HepG2 (cell line): ENCODE results near the gene ALDH3A1. TPM values are rescaled to one million over a fixed set of nuclear protein-coding genes. Genes with fewer than 3 reads are reported as not detected.

Experiments
- ATAC-seq: fragments of 200-7000 bp; cut with Tn5 transposase; 3 replicates; pipeline ENCODE4 v1.9.1; 2020; ENCODE audit warnings: mild to moderate bottlenecking, moderate library complexity
- BruUV-seq: library from RNA; stranded (reverse); fragments of 400-500 nt; replicated peaks from 2 replicates; lab custom pipeline; 2021; lab: Mats Ljungman, UMichigan
- CTCF ChIA-PET: fragments of 300-600 bp; formaldehyde crosslinking; extraction: SDS; loops from one replicate; lab custom pipeline; 2021; ENCODE audit warnings: low total read pairs, inconsistent platforms, low intra/inter-chr PET ratio; lab: Yijun Ruan, JAX
- POLR2A ChIA-PET: fragments of 350-600 bp; sonication (Branson Sonifier 250); formaldehyde crosslinking; loops from one replicate; lab custom pipeline; 2020; ENCODE audit warnings: antibody characterized with exemption, inconsistent platforms; lab: Yijun Ruan, JAX
- DNase-seq: peaks from one replicate; pipeline ENCODE4 v3.0.0-alpha.2; 2015; ENCODE audit warnings: low spot score
- FAIRE-seq: peaks from 3 replicates; lab custom pipeline; 2011; peaks lifted over from hg19 to GRCh38; lab: Jason Lieb, UNC
- H2AFZ ChIP-seq: one replicate; pipeline ENCODE4 v1.6.1; 2011; ENCODE audit warnings: low read length, inconsistent platforms
- H3K27ac ChIP-seq: fragments of 300-600 bp; 3 replicates; pipeline ENCODE4 v1.8.0; 2011; ENCODE audit warnings: mixed run types, mild to moderate bottlenecking, mixed read lengths, low read length, inconsistent platforms; ENCODE audit not compliant: insufficient read depth; ENCODE audit errors: extremely low read length
- H3K27me3 ChIP-seq, 2 experiments: fragments of 200-600 bp in 1 of 2; 2 replicates in 1 of 2; 3 replicates in 1 of 2; pipeline versions ENCODE4 v1.6.0 to v1.8.0; 2011; ENCODE audit warnings: low read length in 2 of 2, mild to moderate bottlenecking in 2 of 2, moderate library complexity in 2 of 2, inconsistent platforms in 1 of 2; ENCODE audit not compliant: insufficient read depth in 2 of 2, control insufficient read depth in 1 of 2
- H3K36me3 ChIP-seq, 2 experiments: fragments of 200-600 bp in 1 of 2; replicated peaks in 1 of 2; 2 replicates in 1 of 2; 3 replicates in 1 of 2; pipeline versions ENCODE4 v1.5.1 to v1.8.0; 2011; ENCODE audit warnings: low read length in 2 of 2, inconsistent platforms in 1 of 2; ENCODE audit not compliant: insufficient read depth in 2 of 2, control insufficient read depth in 1 of 2
- H3K4me1 ChIP-seq: 2 replicates; pipeline ENCODE4 v1.5.1; 2012; ENCODE audit warnings: low read length, inconsistent platforms; ENCODE audit not compliant: insufficient read depth
- H3K4me2 ChIP-seq: 2 replicates; pipeline ENCODE4 v1.6.0; 2011; ENCODE audit warnings: low read depth, low read length, inconsistent platforms
- H3K4me3 ChIP-seq, 3 experiments: fragments of 200-600 bp in 1 of 3; sonication (generic), shearing (Covaris generic) in 1 of 3; replicated peaks in 1 of 3; 2 replicates each; pipeline ENCODE4 v1.5.1; 2011 to 2016; ENCODE audit warnings: low read length in 3 of 3, inconsistent platforms in 2 of 3, low read depth in 2 of 3, mild to moderate bottlenecking in 2 of 3, control low read depth in 1 of 3, mixed read lengths in 1 of 3; ENCODE audit not compliant: insufficient read depth in 1 of 3
- H3K79me2 ChIP-seq: one replicate; pipeline ENCODE4 v1.6.1; 2011; ENCODE audit warnings: low read length, inconsistent platforms; ENCODE audit not compliant: insufficient read depth
- H3K9ac ChIP-seq: 2 replicates; pipeline ENCODE4 v1.6.0; 2011; ENCODE audit warnings: mild to moderate bottlenecking, low read depth, low read length, inconsistent platforms; ENCODE audit not compliant: insufficient read depth
- H3K9me3 ChIP-seq: 2 replicates; pipeline ENCODE4 v1.5.1; 2012; ENCODE audit warnings: mild to moderate bottlenecking, low read length
- H4K20me1 ChIP-seq: 2 replicates; pipeline ENCODE4 v1.6.0; 2011; ENCODE audit warnings: inconsistent platforms, mild to moderate bottlenecking, low read length, moderate library complexity; ENCODE audit not compliant: insufficient read depth
- NR2F6 ChIP-seq, 2 experiments: IDR thresholded peaks; 2 replicates each; pipeline ENCODE4 v1.6.1; 2016; ENCODE audit warnings: antibody characterized with exemption in 1 of 2, mild to moderate bottlenecking in 1 of 2
- WGBS: methylation state at CpG from one replicate; pipeline ENCODE4 v1.1.6; 2017; ENCODE audit warnings: low lambda C conversion rate; 5-methylcytosine and 5-hydroxymethylcytosine counted together
- in situ Hi-C: cut with HindIII; loops from 2 replicates; pipeline ENCODE4 v1.10.0; 2017; ENCODE audit warnings: low pct_unique_long_range_greater_than_20kb; ENCODE audit not compliant: extremely low pct_ligation_motif_present
- intact Hi-C: fragments of 100-400 bp; cut with micrococcal nuclease; formaldehyde crosslinking; loops from one replicate; pipeline ENCODE4 v1.10.0; 2022; ENCODE audit not compliant: unreplicated experiment
- polyA plus RNA-seq, 8 experiments: library from polyadenylated mRNA; depleted of rRNA in 3 of 8; stranded (reverse) in 7 of 8; unstranded in 1 of 8; fragments of >200 nt; fragmentation: Illumina TruSeq in 4 of 8; extraction: Trizol in 4 of 8; gene quantifications; 2 replicates each; pipeline versions ENCODE4 v1.2.1 to v1.2.3, GENCODE V29; 2011 to 2016; ENCODE audit warnings: low read depth in 4 of 8, missing spikeins in 1 of 8, mixed read lengths in 1 of 8; ENCODE audit not compliant: insufficient read depth in 1 of 8
- total RNA-seq, 5 experiments: library from RNA; depleted of rRNA; stranded (reverse); fragments of >200 nt; fragmentation: Illumina TruSeq; extraction: Trizol; gene quantifications; 2 replicates each; pipeline ENCODE4 v1.2.3, GENCODE V29; 2016; ENCODE audit warnings: low read depth in 1 of 5
- TF ChIP-seq, protein P1 (sequence below): sonication (generic); formaldehyde crosslinking; IDR thresholded peaks from 2 replicates; pipeline ENCODE4 v1.5.0; 2020; ENCODE audit warnings: mild to moderate bottlenecking, missing genetic modification reagents, moderate library complexity
- TF ChIP-seq, protein P2 (sequence below): sonication (generic); formaldehyde crosslinking; IDR thresholded peaks from 2 replicates; pipeline ENCODE4 v1.9.0; 2021; ENCODE audit warnings: missing genetic modification reagents, borderline replicate concordance
- TF ChIP-seq, protein P3 (sequence below): sonication (generic); formaldehyde crosslinking; IDR thresholded peaks from 2 replicates; pipeline ENCODE4 v1.9.0; 2021; ENCODE audit warnings: missing genetic modification reagents, borderline replicate concordance

The ALDH3A1 gene
- total and polyA plus RNA-seq, 2 of the 13 experiments (the other 11 are each of a cell fraction or from before 2014, with no cell fraction given), result 0.07 to 0.62 TPM

DNA sequence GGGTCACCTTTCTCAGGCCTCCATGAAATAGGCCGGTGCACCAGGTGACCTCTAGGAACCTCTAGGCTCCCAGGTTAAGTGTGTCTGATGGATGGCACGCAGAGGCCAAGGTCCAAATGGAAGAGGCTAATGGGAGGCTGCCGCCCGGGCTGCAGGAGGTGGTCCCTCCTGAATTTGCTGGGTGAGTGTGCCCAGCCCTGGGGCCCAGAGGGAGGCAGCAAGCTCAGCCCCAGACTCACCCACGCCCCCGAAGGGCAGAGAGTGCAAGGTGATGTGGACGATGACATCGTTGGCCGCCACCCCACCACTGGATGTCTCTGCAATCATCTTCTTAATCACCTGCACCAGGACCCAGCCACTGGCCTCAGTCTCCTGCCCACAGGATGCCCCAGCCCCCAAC lies 9.3 kb downstream of the ALDH3A1 start:
- no TSS peak for BruUV-seq
- FAIRE-seq, result no peak
- DNase-seq, result no peak
- Histone ChIP-seq H3K27me3 (no peaks in the 10 kb centered on the region; a peak in 1 of 5 replicates), H3K4me3 (no peak overlapping the region), H3K9ac (no peak overlapping the region), H3K36me3 (no peaks in the 10 kb centered on the region), H3K4me2 (no peak overlapping the region), H3K4me1 (peaks cover 55% of the 10 kb centered on the region), H2AFZ (no peak overlapping the region), H4K20me1 (no peaks in the 10 kb centered on the region), H3K27ac (no peak overlapping the region), H3K79me2 (no peaks in the 10 kb centered on the region), H3K9me3 (no peaks in the 10 kb centered on the region)
- 40% methylated on average over 1 of the region's 9 CpGs for WGBS
- intact Hi-C loops, result no loop called here
- ATAC-seq, result no peak
- TF ChIP-seq, protein P1, sequence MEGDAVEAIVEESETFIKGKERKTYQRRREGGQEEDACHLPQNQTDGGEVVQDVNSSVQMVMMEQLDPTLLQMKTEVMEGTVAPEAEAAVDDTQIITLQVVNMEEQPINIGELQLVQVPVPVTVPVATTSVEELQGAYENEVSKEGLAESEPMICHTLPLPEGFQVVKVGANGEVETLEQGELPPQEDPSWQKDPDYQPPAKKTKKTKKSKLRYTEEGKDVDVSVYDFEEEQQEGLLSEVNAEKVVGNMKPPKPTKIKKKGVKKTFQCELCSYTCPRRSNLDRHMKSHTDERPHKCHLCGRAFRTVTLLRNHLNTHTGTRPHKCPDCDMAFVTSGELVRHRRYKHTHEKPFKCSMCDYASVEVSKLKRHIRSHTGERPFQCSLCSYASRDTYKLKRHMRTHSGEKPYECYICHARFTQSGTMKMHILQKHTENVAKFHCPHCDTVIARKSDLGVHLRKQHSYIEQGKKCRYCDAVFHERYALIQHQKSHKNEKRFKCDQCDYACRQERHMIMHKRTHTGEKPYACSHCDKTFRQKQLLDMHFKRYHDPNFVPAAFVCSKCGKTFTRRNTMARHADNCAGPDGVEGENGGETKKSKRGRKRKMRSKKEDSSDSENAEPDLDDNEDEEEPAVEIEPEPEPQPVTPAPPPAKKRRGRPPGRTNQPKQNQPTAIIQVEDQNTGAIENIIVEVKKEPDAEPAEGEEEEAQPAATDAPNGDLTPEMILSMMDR (CRISPR knock-in tag), result 0 out of 2 replicates have a peak, but pooled peaks have one; percentile 8
- TF ChIP-seq, protein P2, sequence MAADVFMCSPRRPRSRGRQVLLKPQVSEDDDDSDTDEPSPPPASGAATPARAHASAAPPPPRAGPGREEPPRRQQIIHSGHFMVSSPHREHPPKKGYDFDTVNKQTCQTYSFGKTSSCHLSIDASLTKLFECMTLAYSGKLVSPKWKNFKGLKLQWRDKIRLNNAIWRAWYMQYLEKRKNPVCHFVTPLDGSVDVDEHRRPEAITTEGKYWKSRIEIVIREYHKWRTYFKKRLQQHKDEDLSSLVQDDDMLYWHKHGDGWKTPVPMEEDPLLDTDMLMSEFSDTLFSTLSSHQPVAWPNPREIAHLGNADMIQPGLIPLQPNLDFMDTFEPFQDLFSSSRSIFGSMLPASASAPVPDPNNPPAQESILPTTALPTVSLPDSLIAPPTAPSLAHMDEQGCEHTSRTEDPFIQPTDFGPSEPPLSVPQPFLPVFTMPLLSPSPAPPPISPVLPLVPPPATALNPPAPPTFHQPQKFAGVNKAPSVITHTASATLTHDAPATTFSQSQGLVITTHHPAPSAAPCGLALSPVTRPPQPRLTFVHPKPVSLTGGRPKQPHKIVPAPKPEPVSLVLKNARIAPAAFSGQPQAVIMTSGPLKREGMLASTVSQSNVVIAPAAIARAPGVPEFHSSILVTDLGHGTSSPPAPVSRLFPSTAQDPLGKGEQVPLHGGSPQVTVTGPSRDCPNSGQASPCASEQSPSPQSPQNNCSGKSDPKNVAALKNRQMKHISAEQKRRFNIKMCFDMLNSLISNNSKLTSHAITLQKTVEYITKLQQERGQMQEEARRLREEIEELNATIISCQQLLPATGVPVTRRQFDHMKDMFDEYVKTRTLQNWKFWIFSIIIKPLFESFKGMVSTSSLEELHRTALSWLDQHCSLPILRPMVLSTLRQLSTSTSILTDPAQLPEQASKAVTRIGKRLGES, result no peak
- TF ChIP-seq, protein P3, sequence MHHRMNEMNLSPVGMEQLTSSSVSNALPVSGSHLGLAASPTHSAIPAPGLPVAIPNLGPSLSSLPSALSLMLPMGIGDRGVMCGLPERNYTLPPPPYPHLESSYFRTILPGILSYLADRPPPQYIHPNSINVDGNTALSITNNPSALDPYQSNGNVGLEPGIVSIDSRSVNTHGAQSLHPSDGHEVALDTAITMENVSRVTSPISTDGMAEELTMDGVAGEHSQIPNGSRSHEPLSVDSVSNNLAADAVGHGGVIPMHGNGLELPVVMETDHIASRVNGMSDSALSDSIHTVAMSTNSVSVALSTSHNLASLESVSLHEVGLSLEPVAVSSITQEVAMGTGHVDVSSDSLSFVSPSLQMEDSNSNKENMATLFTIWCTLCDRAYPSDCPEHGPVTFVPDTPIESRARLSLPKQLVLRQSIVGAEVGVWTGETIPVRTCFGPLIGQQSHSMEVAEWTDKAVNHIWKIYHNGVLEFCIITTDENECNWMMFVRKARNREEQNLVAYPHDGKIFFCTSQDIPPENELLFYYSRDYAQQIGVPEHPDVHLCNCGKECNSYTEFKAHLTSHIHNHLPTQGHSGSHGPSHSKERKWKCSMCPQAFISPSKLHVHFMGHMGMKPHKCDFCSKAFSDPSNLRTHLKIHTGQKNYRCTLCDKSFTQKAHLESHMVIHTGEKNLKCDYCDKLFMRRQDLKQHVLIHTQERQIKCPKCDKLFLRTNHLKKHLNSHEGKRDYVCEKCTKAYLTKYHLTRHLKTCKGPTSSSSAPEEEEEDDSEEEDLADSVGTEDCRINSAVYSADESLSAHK, result no peak
- TF ChIP-seq NR2F6 (IDR thresholded peaks at IDR 0.05) (0 out of 2 replicates have a peak, but pooled peaks have one; percentile 20), NR2F6 (CRISPR knock-in tag; IDR thresholded peaks at IDR 0.05) (no peak)
- CTCF ChIA-PET, result no interaction called here
- POLR2A ChIA-PET, result no interaction called here
- in situ Hi-C loops, result no loop called here
